ENCODE measurements around the gene IP6K1.

IP6K1 gene

GRCh38 chr3:49718858-49719213 is 67.5 kb downstream of the IP6K1 start:
- peak overlapping the region in 1 of 2 experiments; percentile 50 for H3K14ac ChIP-seq (ENCODE audit: low read length in 2 of 2)
- H2AFZ ChIP-seq (ENCODE audit: low read depth, low read length), result no peak overlapping the region
- peak overlapping the region; percentile 87 for H3K4me2 ChIP-seq (ENCODE audit: low read length, poor library complexity, severe bottlenecking)
- peak overlapping the region; percentile 62 for H4K8ac ChIP-seq (ENCODE audit: low read length)
- H2AK5ac ChIP-seq (ENCODE audit: low read length, severe bottlenecking), result no peak overlapping the region
- no peak overlapping the region for H3K27ac ChIP-seq (ENCODE audit: low read length, poor library complexity, severe bottlenecking)
- no peak overlapping the region for H2BK5ac ChIP-seq (ENCODE audit: low read depth, low read length, poor library complexity, severe bottlenecking)
- H3K4me1 ChIP-seq (ENCODE audit: control insufficient read depth, insufficient read depth, low read depth, low read length), result peaks cover 27% of the 10 kb centered on the region
- H3K4ac ChIP-seq (ENCODE audit: low read depth in 1 of 2, low read length in 2 of 2), result peak overlapping the region in 1 of 2 experiments; percentile 41
- peak overlapping the region in 1 of 2 experiments; percentile 6 for H3K23ac ChIP-seq (ENCODE audit: low read length in 2 of 2)
- peak; percentile 31 for DNase-seq
- H3K9ac ChIP-seq (ENCODE audit: low read length), result peak overlapping the region; percentile 72
- H3K4me3 ChIP-seq (ENCODE audit: insufficient read depth in 1 of 2, low read depth in 1 of 2, low read length in 2 of 2), result peak overlapping the region; percentile 54 to 81
- H3K79me1 ChIP-seq (replicated peaks; ENCODE audit: low read length, poor library complexity, severe bottlenecking), result peaks cover 18% of the 10 kb centered on the region
- peaks cover 33 to 75% of the 10 kb centered on the region in 2 experiments for H3K36me3 ChIP-seq (ENCODE audit: control insufficient read depth in 1 of 2, insufficient read depth in 2 of 2, low read depth in 1 of 2, low read length in 2 of 2)
- H4K91ac ChIP-seq (ENCODE audit: low read length), result no peak overlapping the region
- H3K9me3 ChIP-seq (ENCODE audit: control insufficient read depth, low read length), result no peaks in the 10 kb centered on the region
- WGBS, result 24% methylated on average over 33 of the region's 33 CpGs
- no peak overlapping the region for H2BK15ac ChIP-seq (ENCODE audit: low read depth, poor library complexity, severe bottlenecking)
- H3K27me3 ChIP-seq (ENCODE audit: control insufficient read depth in 1 of 2, insufficient read depth in 1 of 2, low read length in 2 of 2), result no peaks in the 10 kb centered on the region
- no peak overlapping the region for H3K18ac ChIP-seq (ENCODE audit: low read depth in 1 of 2, low read length in 2 of 2)
- H2BK120ac ChIP-seq (ENCODE audit: low read depth, low read length), result no peak overlapping the region
- no peak overlapping the region for H2BK12ac ChIP-seq (ENCODE audit: low read length in 2 of 2)

- Histone ChIP-seq H2BK5ac (ENCODE audit: low read depth, low read length, poor library complexity, severe bottlenecking) (no peak overlapping the region), H3K18ac (ENCODE audit: low read depth in 1 of 2, low read length in 2 of 2) (no peak overlapping the region), H2BK15ac (ENCODE audit: low read depth, poor library complexity, severe bottlenecking) (no peak overlapping the region), H3K79me1 (replicated peaks; ENCODE audit: low read length, poor library complexity, severe bottlenecking) (peaks cover 16% of the 10 kb centered on the region), H3K4me1 (ENCODE audit: control insufficient read depth, insufficient read depth, low read depth, low read length) (peaks cover 27% of the 10 kb centered on the region), H3K27me3 (ENCODE audit: control insufficient read depth in 1 of 2, insufficient read depth in 1 of 2, low read length in 2 of 2) (no peaks in the 10 kb centered on the region), H3K14ac (ENCODE audit: low read length in 2 of 2) (no peak overlapping the region), H3K9ac (ENCODE audit: low read length) (no peak overlapping the region), H3K27ac (ENCODE audit: low read length, poor library complexity, severe bottlenecking) (no peak overlapping the region), H3K4ac (ENCODE audit: low read depth in 1 of 2, low read length in 2 of 2) (no peak overlapping the region), H2BK120ac (ENCODE audit: low read depth, low read length) (no peak overlapping the region), H4K8ac (ENCODE audit: low read length) (peak overlapping the region; percentile 53), H3K4me2 (ENCODE audit: low read length, poor library complexity, severe bottlenecking) (no peak overlapping the region), H3K36me3 (ENCODE audit: control insufficient read depth in 1 of 2, insufficient read depth in 2 of 2, low read depth in 1 of 2, low read length in 2 of 2) (peaks cover 33 to 78% of the 10 kb centered on the region in 2 experiments), H3K23ac (ENCODE audit: low read length in 2 of 2) (no peak overlapping the region), H2AFZ (ENCODE audit: low read depth, low read length) (no peak overlapping the region), H4K91ac (ENCODE audit: low read length) (peak overlapping the region; percentile 18), H2AK5ac (ENCODE audit: low read length, severe bottlenecking) (no peak overlapping the region), H3K9me3 (ENCODE audit: control insufficient read depth, low read length) (no peaks in the 10 kb centered on the region), H3K4me3 (ENCODE audit: insufficient read depth in 1 of 2, low read depth in 1 of 2, low read length in 2 of 2) (no peak overlapping the region), H2BK12ac (ENCODE audit: low read length in 2 of 2) (no peak overlapping the region)
- 74% methylated on average over 75 of the region's 75 CpGs for WGBS
- DNase-seq, result no peak
Measured at GRCh38 chr3:49717959-49718857, 68.1 kb downstream of the IP6K1 start.

GRCh38 chr3:49717211-49717958 is 69.0 kb downstream of the IP6K1 start:
- Histone ChIP-seq H2BK15ac (ENCODE audit: low read depth, poor library complexity, severe bottlenecking) (no peak overlapping the region), H3K27ac (ENCODE audit: low read length, poor library complexity, severe bottlenecking) (no peak overlapping the region), H3K4ac (ENCODE audit: low read depth in 1 of 2, low read length in 2 of 2) (no peak overlapping the region), H3K4me3 (ENCODE audit: insufficient read depth in 1 of 2, low read depth in 1 of 2, low read length in 2 of 2) (no peak overlapping the region), H2AFZ (ENCODE audit: low read depth, low read length) (no peak overlapping the region), H3K14ac (ENCODE audit: low read length in 2 of 2) (no peak overlapping the region), H4K91ac (ENCODE audit: low read length) (no peak overlapping the region), H2BK12ac (ENCODE audit: low read length in 2 of 2) (no peak overlapping the region), H3K9ac (ENCODE audit: low read length) (peak overlapping the region; percentile 8), H3K23ac (ENCODE audit: low read length in 2 of 2) (no peak overlapping the region), H3K36me3 (ENCODE audit: control insufficient read depth in 1 of 2, insufficient read depth in 2 of 2, low read depth in 1 of 2, low read length in 2 of 2) (peaks cover 35 to 78% of the 10 kb centered on the region in 2 experiments), H3K4me2 (ENCODE audit: low read length, poor library complexity, severe bottlenecking) (no peak overlapping the region), H4K8ac (ENCODE audit: low read length) (no peak overlapping the region), H3K9me3 (ENCODE audit: control insufficient read depth, low read length) (no peaks in the 10 kb centered on the region), H2BK5ac (ENCODE audit: low read depth, low read length, poor library complexity, severe bottlenecking) (no peak overlapping the region), H3K4me1 (ENCODE audit: control insufficient read depth, insufficient read depth, low read depth, low read length) (peaks cover 22% of the 10 kb centered on the region), H2BK120ac (ENCODE audit: low read depth, low read length) (no peak overlapping the region), H3K18ac (ENCODE audit: low read depth in 1 of 2, low read length in 2 of 2) (no peak overlapping the region), H3K27me3 (ENCODE audit: control insufficient read depth in 1 of 2, insufficient read depth in 1 of 2, low read length in 2 of 2) (no peaks in the 10 kb centered on the region), H2AK5ac (ENCODE audit: low read length, severe bottlenecking) (no peak overlapping the region), H3K79me1 (replicated peaks; ENCODE audit: low read length, poor library complexity, severe bottlenecking) (peaks cover 11% of the 10 kb centered on the region)
- WGBS, result 92% methylated on average over 14 of the region's 14 CpGs
- no peak for DNase-seq

- H4K91ac ChIP-seq (ENCODE audit: low read length), result no peak overlapping the region
- peak overlapping the region; percentile 8 for H3K9ac ChIP-seq (ENCODE audit: low read length)
- H3K4me2 ChIP-seq (ENCODE audit: low read length, poor library complexity, severe bottlenecking), result no peak overlapping the region
- H3K23ac ChIP-seq (ENCODE audit: low read length in 2 of 2), result no peak overlapping the region
- H3K4me3 ChIP-seq (ENCODE audit: insufficient read depth in 1 of 2, low read depth in 1 of 2, low read length in 2 of 2), result no peak overlapping the region
- peaks cover 30 to 75% of the 10 kb centered on the region in 2 experiments for H3K36me3 ChIP-seq (ENCODE audit: control insufficient read depth in 1 of 2, insufficient read depth in 2 of 2, low read depth in 1 of 2, low read length in 2 of 2)
- no peak overlapping the region for H2AFZ ChIP-seq (ENCODE audit: low read depth, low read length)
- no peak overlapping the region for H2AK5ac ChIP-seq (ENCODE audit: low read length, severe bottlenecking)
- no peak overlapping the region for H2BK12ac ChIP-seq (ENCODE audit: low read length in 2 of 2)
- no peak overlapping the region for H3K18ac ChIP-seq (ENCODE audit: low read depth in 1 of 2, low read length in 2 of 2)
- no peaks in the 10 kb centered on the region for H3K9me3 ChIP-seq (ENCODE audit: control insufficient read depth, low read length)
- no peak overlapping the region for H3K4ac ChIP-seq (ENCODE audit: low read depth in 1 of 2, low read length in 2 of 2)
- no peak overlapping the region for H3K14ac ChIP-seq (ENCODE audit: low read length in 2 of 2)
- H3K79me1 ChIP-seq (replicated peaks; ENCODE audit: low read length, poor library complexity, severe bottlenecking), result peaks cover 5% of the 10 kb centered on the region
- H3K4me1 ChIP-seq (ENCODE audit: control insufficient read depth, insufficient read depth, low read depth, low read length), result peaks cover 16% of the 10 kb centered on the region
- H2BK15ac ChIP-seq (ENCODE audit: low read depth, poor library complexity, severe bottlenecking), result no peak overlapping the region
- no peak overlapping the region for H2BK5ac ChIP-seq (ENCODE audit: low read depth, low read length, poor library complexity, severe bottlenecking)
- no peak overlapping the region for H3K27ac ChIP-seq (ENCODE audit: low read length, poor library complexity, severe bottlenecking)
- H4K8ac ChIP-seq (ENCODE audit: low read length), result no peak overlapping the region
- no peak for DNase-seq
- H3K27me3 ChIP-seq (ENCODE audit: control insufficient read depth in 1 of 2, insufficient read depth in 1 of 2, low read length in 2 of 2), result no peaks in the 10 kb centered on the region
- no peak overlapping the region for H2BK120ac ChIP-seq (ENCODE audit: low read depth, low read length)
- WGBS, result 96% methylated on average over 15 of the region's 16 CpGs
Measured at GRCh38 chr3:49716691-49717210, 69.6 kb downstream of the IP6K1 start.

All from mesenchymal stem cell (in vitro differentiated cells and primary cell).